GM18517 (cell line): Measurements from ENCODE around the gene MBOAT1.
"Not testable (repeated sequence)": the region's sequence is repeated elsewhere in the genome, so short reads cannot be mapped to it uniquely, and the experiment has no call there.

ENCODE experiments used
- ATAC-seq: cut with Tn5 transposase; IDR thresholded peaks from one replicate; pipeline ENCODE4 v1.9.1; 2021; ENCODE audit warnings: mild to moderate bottlenecking, moderate library complexity; ENCODE audit not compliant: unreplicated experiment

Gene MBOAT1

DNA sequence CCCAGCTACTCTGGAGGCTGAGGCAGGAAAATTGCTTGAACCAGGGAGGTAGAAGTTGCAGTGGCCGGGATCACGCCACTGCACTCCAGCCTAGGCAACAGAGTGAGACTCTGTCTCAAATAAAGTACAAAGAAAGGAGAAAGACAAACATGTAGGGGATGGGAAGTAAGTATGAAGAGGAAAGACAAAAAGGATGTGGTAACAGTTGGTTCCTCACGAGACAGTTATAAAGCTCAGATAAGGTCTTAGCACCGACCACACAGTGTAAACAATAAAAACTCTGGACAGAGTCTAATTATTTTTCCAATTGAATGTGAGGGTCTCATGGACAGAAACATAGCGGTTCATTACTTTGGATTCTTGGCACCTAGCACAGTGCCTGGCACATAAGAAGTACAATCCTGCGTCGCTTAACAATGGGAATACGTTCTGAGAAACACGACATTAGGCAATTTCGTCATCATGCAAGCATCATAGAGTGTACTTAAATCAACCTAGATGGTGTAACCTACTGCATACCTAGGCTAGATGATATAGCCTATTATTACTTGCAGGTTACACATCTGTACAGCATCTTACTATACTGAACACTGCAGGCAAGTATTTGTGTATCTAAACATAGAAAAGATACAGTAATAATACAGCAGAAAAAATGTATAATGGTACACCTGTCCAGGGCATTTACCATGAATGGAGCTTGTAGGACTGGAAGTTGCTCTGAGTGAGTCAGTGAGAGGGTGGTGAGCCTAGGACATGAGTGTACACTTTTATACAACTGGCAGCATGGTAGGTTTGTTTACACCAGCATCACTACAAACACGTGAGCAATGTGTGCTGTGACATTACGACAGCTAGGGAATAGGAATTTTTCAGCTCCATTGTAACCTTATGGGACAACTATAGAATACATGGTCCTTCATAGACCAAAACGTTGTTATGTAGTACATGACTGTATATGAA lies 38.2 kb downstream of the MBOAT1 start:
- peak; percentile 79 for ATAC-seq

DNA sequence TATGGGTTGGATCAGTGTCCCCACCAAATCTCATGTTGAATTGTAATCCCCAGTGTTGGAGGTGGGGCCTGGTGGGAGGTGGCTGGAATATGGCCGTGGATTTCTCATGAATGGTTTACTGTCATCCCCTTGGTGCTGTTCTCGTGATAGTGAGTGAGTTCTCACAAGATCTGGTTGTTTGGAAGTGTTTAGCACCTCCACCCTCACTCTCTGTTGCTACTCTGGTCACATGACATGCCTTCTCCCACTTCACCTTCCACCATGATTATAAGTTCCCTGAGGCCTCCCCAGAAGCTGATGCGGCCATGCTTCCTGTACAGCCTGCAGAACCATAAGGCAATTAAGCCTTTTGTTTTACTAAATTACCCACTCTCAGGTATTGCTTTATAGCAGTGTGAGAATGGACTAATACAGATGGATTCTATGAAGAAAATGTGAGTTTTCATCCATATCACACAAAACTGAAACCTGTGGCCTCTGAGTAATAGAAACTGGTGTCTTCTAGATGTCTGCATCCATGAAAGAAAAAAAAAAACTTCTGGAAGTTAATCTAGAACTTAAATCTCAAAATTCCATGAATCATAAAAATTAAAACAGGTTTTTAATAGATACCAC lies 39.3 kb downstream of the MBOAT1 start:
- no peak for ATAC-seq

DNA sequence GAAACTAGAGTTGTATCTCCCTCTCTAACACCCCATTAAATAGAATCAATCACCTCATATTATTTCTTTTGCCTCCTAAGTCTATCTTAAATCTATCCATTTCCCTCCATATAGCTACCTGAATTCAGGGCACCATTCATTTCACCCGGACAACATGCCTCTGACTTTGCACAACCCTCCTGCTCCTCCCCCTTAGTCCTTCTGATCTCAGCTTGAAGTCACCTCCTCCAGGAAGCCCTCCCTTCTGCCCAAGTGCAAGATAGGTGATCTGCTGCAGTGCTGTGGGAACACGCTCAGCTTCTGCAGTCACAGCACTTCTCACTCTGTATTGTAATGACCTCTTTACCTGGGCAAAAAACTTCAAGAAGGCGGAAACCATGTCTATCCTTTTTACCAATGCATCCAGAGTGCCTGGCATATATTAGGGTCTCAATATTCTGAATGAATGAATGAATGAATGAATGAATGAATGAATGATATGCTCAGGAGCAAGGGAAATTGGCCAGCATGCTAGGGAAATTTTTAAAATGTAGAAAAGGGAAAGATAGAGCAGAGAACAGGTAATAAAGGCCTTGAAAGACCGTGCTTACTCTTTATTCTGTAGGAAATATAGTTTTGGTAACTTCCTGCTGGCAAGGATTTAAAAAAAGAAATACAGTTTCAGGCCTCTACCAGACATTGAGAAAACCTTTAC lies 41.7 kb downstream of the MBOAT1 start:
- ATAC-seq = no peak

DNA sequence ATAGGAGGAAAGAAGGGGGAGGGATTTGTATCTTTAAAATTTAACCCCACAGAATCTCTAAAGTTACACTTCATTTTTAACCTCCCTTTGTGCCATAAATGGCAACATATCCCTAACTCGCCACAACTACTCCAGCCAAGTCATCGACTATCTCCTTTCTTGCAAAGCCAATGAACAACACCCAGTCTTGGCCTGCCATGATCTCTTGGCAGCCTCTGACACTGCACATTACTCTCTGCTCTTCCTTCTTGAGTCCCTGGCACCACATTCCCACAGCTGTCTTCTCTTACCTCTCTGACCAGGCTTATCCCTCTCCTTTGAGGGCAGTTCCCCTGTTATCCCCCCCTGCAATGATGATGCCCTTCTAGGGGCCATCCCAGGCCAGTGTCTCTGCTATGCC lies 42.5 kb downstream of the MBOAT1 start:
- ATAC-seq = no peak

DNA sequence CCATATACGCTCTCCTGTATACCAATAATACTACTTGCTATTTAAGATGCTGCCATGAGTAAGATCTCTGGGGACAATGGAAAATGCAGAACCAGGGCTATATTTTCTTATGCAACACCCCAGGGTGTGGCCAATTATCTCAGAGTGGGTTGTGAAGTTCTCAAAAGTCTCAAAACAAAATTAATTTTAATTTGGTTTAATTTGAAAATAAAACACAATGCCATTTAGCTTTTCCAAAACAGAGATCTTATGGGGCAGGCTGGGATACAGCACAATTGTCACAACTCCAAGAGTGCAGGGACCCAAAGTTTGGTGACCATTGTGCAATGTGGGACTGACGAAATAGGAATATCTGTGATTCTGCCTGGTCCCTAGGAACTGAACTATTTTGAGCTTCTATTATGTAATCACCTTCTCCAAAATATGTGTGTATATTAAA lies 43.1 kb downstream of the MBOAT1 start:
- no peak for ATAC-seq

DNA sequence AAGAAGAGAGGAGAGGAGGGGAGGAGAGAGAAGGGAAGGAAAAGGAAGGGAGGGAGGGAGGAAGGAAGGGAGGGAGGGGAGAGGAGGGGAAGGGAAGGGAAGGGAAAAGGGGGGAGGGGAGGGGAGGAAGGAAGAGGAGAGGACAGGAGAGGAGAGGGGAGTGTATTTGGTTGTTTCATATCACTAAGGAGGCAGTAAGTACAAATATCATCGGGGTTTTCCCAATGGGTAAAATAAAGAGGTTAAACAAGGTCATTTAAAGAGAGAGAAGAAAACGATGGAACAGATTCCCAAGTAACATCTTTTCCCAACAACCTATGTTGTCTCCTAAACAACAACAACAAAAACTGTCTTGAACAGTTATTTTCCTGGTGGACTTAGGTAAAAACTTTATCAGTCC lies 43.6 kb downstream of the MBOAT1 start:
- no peak for ATAC-seq

DNA sequence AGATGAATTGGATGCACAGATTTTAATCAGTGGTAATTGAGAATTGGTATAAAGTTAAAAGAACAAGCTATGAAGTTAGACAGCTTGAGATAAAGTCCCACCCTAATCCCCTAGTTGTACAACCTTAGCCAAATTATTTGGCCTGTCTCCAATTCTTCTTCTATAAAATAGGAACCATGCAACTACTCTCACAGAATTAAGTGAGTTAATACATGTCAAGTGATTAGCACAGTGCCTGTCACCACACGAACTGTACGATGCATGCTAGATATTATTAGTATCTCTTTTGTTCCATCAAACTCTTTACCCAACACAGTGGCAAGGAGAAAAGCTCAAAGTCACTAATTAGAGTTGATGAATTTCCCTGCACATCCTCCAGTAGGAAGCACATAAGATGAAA lies 44.7 kb downstream of the MBOAT1 start:
- ATAC-seq = no peak

DNA sequence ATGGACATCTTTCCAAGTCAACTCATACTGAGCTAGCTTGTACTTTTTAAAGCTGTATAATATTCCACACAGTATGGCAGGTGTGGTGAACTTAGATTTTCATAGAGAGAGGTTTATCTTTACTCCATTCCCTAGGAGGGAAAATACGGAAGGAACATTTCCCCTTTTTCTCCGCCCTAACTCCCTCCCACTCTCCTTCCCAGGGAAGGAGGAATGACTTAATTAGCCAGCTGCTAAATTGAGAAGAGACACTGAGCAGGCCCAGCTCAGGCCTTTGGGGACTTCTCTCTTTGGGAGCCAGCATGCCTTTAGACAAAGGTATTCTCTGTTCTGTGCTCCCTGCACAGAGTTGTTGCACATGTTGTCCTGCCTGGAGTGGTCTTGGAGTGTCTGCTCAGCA lies 46.1 kb downstream of the MBOAT1 start:
- no peak for ATAC-seq

DNA sequence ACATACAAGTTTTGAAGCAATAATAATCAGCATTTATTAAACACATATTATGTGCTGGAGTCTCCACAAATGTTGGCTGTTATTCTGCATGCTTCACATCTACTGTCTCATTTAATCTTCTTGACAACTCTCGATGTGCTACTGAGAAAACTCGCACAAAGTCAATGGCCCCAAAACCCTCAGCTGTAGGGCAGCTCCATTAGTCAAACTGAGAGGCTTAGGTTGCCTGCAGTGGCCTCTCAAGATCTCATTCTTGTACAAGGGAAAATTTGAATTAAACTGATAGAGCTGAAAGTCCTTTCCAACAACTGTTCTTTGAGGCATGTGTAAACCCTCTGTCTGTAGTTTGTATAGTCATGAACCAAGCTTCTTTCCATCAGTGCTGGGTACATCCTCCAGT lies 49.8 kb downstream of the MBOAT1 start:
- no peak for ATAC-seq

DNA sequence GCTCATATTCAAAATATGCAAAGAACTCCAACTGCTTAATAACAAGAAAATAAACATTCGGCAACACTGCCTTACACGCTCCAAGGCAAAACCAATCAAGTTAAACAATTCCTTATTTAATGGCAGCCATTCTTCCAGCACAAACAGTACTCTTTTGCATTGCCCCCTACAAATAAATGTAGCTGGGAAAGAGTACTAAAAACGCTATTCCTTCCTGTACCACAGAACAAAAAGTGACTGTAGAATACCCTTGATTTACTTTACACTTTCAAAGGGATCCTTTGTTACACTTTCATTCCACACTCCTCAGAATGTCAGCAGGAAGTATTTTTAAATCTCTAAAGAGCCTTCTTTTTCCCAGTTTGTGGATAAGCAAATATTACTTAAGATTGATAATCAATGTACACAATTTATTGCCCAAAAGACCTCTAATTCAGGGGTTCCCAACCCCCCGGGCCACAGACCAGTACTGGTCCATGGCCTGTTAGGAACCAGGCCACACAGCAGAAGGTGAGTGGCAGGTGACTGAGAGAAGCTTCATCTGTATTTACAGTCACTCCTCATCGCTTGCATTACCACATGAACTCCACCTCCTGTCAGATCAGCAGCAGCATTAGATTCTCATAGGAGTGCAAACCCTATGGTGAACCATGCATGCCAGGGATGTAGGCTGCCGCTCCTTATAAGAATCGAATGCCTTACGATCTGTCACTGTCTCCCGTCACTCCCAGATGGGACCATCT lies 51.6 kb downstream of the MBOAT1 start:
- ATAC-seq = no peak

DNA sequence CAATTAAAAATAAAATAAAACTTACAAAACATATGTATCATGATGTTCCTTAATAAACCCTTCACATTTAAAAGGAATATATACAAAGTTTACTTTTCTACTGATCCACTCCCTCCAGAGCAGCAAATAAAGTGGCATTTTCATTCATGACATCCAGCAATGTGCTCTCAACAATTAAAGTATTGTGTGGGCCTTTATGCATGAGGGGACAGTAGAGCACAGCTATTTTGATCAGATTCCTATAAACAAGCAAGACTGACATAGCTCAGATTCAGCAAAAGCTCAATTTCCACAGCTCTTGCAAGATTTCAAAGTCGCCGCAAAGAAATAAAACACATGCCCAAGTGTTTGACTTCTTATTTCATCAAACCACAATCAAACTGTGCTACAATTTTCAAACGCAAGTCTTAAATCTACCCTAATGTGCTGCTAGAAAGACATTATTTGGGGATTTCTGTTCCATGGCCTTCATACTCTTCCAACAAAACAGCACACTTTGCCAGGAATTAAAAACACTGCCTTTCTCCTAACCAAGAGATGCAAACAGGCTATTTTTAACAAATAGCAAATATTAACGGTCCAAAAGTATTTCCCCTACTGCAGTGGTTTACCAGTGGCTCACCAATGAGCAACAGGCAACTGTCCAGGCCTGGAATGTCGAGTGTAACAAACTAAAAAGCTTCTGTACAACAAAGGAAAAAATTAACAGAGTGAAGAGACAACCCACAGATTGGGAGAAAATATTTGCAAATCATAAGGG lies 52.3 kb downstream of the MBOAT1 start:
- no peak for ATAC-seq

DNA sequence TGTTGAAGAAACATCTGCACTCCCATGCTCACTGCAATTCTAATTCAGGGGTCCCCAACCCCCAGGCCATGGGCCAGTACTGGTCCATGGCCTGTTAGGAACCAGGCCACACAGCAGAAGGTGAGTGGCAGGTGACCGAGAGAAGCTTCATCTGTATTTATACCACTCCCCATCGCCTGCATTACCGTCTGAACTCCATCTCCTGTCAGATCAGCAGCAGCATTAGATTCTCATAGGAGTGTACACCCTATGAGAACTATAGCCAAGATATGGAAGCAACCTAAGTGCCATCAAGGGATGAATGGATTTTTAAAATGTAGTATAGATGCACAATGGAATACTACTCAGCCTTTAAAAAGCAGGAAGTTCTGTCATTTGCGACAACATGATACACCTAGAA lies 53.2 kb downstream of the MBOAT1 start:
- no peak for ATAC-seq

DNA sequence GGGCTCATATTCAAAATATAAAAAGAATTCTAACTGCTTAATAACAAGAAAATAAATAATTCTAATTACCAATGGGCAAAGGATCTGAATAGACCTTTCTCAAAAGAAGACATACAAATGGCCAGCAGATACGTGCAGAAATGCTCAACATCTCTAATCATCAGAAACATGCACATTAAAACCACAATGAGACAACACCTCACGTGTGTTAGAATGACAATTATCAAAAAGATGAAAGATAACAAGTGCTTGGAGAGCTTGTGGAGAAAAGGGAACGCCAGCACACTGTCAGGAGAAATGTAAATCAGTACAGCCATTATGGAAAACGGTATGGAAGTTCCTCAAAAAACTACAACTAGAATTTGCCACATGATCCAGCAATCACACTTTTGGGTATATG lies 53.6 kb downstream of the MBOAT1 start:
- no peak for ATAC-seq

DNA sequence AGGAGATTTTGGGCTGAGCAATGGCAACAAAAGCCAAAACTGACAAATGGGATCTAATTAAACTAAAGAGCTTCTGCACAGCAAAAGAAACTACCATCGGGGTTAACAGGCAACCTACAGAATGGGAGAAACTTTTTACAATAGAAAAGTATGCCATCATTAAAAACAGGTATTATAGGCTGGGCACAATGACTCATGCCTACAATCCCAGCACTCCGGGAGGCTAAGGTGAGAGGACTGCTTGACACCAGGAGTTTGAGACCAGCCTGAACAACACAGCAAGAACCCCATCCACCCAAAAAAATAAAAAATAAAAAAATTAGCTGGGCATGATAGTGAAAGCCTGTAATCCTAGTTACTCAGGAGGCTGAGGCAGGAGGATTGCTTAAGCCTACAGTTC lies 55.4 kb downstream of the MBOAT1 start:
- ATAC-seq = no peak

DNA sequence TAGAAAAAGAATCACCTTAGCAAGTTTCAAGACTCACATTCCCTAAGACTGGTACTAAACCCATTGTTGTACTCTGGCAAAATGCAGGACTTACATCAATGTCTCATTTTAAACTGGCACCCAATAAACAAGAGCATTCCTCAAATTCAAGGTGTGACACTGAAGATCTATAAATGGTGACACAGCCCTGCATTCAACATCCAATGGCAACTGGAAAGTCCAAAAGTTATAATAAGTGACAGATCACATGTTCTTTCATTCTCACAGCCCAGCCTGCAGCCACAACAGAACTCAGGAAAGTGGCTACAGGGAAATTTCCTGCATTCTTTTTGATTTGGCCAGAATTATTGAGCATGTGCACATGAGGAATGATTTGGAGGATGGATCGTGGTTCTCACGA lies 57.5 kb downstream of the MBOAT1 start:
- no peak for ATAC-seq

DNA sequence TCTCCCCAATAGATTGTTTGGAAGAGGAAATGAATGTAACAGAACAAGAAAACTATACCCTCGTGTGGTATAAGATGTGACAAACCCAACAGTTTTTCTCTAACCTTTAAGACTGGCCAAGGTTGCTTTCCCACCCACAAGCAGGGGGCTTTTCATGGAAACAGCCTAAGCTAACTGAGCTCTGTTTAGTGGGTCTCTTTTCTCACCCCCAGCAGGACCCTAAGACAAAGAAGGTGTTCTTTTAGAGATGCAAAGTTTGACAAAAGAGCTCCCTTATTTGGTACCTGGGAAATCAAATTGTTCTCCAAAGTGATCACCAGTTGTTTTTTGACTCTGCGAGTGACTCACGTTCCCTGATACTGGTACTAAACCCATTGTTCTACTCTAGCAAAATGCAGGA lies 59.1 kb downstream of the MBOAT1 start:
- ATAC-seq = no peak

DNA sequence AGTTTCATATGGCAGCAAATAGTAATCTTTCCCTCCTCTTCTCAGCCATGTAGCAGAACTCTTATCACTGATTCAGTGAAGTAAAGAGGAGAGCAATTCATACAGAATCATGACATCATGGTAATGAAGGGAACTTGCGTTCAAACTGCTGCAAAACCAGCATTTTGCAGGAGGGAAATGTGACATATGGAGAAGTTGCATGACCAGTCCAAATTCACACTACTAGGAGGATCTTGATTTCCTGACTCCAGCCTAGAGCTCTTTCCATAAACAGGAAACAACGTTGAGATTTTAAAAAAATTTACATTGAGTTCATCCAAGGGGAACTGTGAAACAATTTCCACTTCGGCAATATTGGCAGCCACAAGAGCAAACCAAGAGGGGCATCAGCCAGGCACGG lies 63.8 kb downstream of the MBOAT1 start:
- no peak for ATAC-seq

DNA sequence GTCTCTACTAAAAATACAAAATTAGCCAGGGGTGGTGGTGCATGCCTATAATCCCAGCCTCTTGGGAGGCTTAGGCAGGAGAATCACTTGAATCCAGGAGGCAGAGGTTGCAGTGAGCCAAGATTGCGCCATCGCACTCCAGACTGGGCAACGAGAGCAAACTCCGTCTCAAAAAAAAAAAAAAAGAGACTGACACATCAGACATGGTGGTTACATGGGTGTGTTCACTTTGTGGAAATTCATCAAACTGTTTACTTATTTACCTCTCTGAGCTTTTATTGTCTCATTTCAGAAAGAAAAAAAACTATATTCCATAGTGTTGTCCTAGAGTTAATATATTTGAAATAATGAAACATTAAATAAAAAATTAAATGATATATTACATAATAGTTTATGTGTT lies 64.8 kb downstream of the MBOAT1 start:
- no peak for ATAC-seq

DNA sequence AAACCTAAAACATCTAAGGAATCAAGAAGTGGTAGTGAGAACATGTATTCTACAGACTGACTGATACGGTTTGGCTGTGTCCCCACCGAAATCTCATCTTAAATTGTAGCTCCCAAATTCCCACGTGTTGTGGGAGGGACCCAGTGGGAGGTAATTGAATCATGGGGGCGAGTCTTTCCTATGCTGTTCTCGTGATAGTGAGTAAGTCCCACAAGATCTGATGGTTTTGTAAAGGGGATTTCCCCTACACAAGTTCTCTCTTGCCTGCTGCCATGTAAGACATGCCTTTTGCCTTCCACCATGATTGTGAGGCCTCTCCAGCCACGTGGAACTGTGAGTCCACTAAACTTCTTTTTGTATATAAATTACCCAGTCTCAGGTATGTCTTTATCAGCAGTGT lies 65.4 kb downstream of the MBOAT1 start:
- ATAC-seq = not testable (repeated sequence)

DNA sequence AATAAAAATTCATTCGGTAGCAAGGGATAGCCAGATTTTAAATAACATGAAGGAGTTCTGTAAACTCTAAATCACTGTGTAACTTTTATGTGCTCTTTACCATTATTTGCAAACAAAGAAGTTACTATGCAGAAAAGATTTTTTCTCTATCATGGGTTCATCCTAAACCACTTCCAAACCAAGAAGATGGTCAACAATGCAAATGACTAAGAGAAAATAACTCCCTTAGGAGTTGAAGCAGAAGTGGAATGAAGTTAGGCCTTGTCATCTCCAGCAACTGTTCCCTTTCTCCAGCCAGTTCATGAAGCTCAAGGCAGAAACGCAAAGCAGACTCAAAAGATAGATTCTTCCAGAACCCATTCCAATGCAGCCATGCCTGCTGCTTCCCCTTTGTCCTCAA lies 66.0 kb downstream of the MBOAT1 start:
- no peak for ATAC-seq
